ENCODE measurements around the gene TRIP12. TPM values are rescaled to one million over a fixed set of nuclear protein-coding genes. Genes with fewer than 3 reads are reported as not detected.
"Not testable (repeated sequence)": the region's sequence is repeated elsewhere in the genome, so short reads cannot be mapped to it uniquely, and the experiment has no call there.

Gene TRIP12
- polyA plus RNA-seq, 3 donors, result 22.2 to 56.7 (median 44.0) TPM

DNA sequence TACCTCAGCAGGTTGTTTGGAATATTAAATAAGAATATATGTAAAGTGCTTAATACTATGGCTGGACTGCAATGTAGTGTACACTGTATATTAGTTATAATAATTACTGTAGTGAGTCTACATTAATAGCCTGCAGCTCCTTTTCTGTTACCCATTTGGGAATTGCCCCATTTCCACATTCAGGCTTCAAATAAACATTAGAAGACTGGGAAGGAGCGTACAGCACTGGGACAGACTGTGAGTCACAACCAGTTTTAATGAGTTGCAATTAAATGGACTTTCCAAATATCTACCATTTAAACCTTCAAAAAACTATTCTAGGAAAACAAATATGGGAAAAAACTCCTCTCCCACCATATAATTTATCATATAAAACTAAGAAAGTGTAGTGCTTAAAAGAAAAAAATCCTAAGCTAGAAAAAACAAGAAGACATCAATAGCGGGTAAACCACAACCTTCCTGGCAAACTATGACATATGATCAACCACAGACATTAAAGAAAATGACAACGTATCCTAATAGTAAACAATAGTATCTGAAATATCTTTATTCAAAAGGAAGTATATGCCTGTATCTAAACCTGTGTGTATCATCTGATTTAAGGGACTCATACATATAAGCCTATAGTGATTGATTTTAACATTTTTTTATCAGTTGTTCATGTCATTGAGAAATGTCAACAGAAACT, 86.1 kb downstream of the TRIP12 start:
- H3K36me3 ChIP-seq (replicated peaks in 1 of 2; ENCODE audit: control insufficient read depth in 1 of 2, insufficient read depth in 2 of 2, low read length in 2 of 2), result peaks cover 65 to 97% of the 10 kb centered on the region in 2 donors
- Mint-ChIP-seq H3K9me3 (no peaks in the 10 kb centered on the region), H3K4me3 (no peak overlapping the region), H3K27me3 (ENCODE audit: low read depth in 3 of 3) (peaks cover 0 to under 1% (median 0%) of the 10 kb centered on the region in 3 donors), H3K4me1 (no peaks in the 10 kb centered on the region), H3K36me3 (peaks cover 67 to 81% of the 10 kb centered on the region in 2 donors), H3K27ac (no peak overlapping the region)
- H3K27ac ChIP-seq (ENCODE audit: low read depth in 1 of 2, low read length in 2 of 2), result no peak overlapping the region
- H4K20me1 ChIP-seq (ENCODE audit: insufficient read depth, low read length), result peaks cover 99% of the 10 kb centered on the region
- DNase-seq, result no peak
- H3K4me2 ChIP-seq (replicated peaks; ENCODE audit: extremely low read depth, low read length, poor library complexity, severe bottlenecking), result no peak overlapping the region
- H3K4me1 ChIP-seq (ENCODE audit: control insufficient read depth in 1 of 2, insufficient read depth in 2 of 2, low read length in 2 of 2), result no peaks in the 10 kb centered on the region
- H2AFZ ChIP-seq (ENCODE audit: insufficient read depth, low read depth, low read length, poor library complexity, severe bottlenecking), result no peak overlapping the region
- no peak for TF ChIP-seq CTCF (IDR thresholded peaks at IDR 0.05)
- no peaks in the 10 kb centered on the region for H3K27me3 ChIP-seq (ENCODE audit: control insufficient read depth in 2 of 2, insufficient read depth in 2 of 2, low read length in 2 of 2)
- no peak overlapping the region for H3K9ac ChIP-seq (ENCODE audit: insufficient read depth, low read length, poor library complexity, severe bottlenecking)
- intact Hi-C loops (cut with micrococcal nuclease), result no loop called here
- no peaks in the 10 kb centered on the region for H3K9me3 ChIP-seq (replicated peaks in 1 of 2; ENCODE audit: control insufficient read depth in 1 of 2, insufficient read depth in 1 of 2, low read length in 2 of 2)
- peaks cover 37% of the 10 kb centered on the region for H3K79me2 ChIP-seq (ENCODE audit: insufficient read depth, low read length)
- H3K4me3 ChIP-seq (replicated peaks in 1 of 3; ENCODE audit: low read depth in 2 of 3, low read length in 3 of 3), result no peak overlapping the region
- no CpG with 5 or more reads among the region's 3 CpGs for WGBS (ENCODE audit: insufficient coverage)

DNA sequence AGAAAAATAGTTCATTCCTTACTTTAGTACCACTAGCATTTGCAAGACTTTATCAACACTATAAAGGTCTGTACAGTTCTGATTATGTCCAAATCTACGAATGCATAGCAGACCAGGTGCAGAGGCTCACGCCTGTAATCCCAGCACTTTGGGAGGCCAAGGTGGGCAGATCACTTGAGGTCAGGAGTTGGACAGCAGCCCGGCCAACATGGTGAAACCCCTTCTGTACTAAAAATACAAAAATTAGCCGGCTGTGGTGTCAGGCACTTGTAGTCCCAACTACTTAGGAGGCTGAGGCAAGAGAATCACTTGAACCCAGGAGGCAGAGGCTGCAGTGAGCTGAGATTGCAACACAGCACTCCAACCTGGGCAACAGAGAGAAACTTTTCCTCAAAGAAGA, 87.4 kb downstream of the TRIP12 start:
- H3K9me3 Mint-ChIP-seq; H3K4me2 ChIP-seq (replicated peaks; ENCODE audit: extremely low read depth, low read length, poor library complexity, severe bottlenecking); DNase-seq; H2AFZ ChIP-seq (ENCODE audit: insufficient read depth, low read depth, low read length, poor library complexity, severe bottlenecking); intact Hi-C loops (cut with micrococcal nuclease); H3K4me1 Mint-ChIP-seq; H3K4me1 ChIP-seq (ENCODE audit: control insufficient read depth in 1 of 2, insufficient read depth in 2 of 2, low read length in 2 of 2); H3K4me3 Mint-ChIP-seq; H3K27ac ChIP-seq (ENCODE audit: low read depth in 1 of 2, low read length in 2 of 2); H3K9me3 ChIP-seq (replicated peaks in 1 of 2; ENCODE audit: control insufficient read depth in 1 of 2, insufficient read depth in 1 of 2, low read length in 2 of 2); H3K4me3 ChIP-seq (replicated peaks in 1 of 3; ENCODE audit: low read depth in 2 of 3, low read length in 3 of 3); H3K27me3 Mint-ChIP-seq (ENCODE audit: low read depth in 3 of 3); H3K27me3 ChIP-seq (ENCODE audit: control insufficient read depth in 2 of 2, insufficient read depth in 2 of 2, low read length in 2 of 2); H3K9ac ChIP-seq (ENCODE audit: insufficient read depth, low read length, poor library complexity, severe bottlenecking): not testable (repeated sequence)
- peaks cover 63 to 80% of the 10 kb centered on the region in 2 donors for H3K36me3 Mint-ChIP-seq
- Histone ChIP-seq H3K79me2 (ENCODE audit: insufficient read depth, low read length) (peaks cover 32% of the 10 kb centered on the region), H4K20me1 (ENCODE audit: insufficient read depth, low read length) (peaks cover 88% of the 10 kb centered on the region), H3K36me3 (replicated peaks in 1 of 2; ENCODE audit: control insufficient read depth in 1 of 2, insufficient read depth in 2 of 2, low read length in 2 of 2) (peaks cover 65 to 97% of the 10 kb centered on the region in 2 donors)
- peak overlapping the region in 1 of 7 donors; percentile 24 for H3K27ac Mint-ChIP-seq
- WGBS (ENCODE audit: insufficient coverage), result 100% methylated on average over 2 of the region's 4 CpGs
